AG04449 (cell line): ENCODE data around the gene ZNF273.

Source experiments
- CTCF ChIA-PET: fragments of 350-600 bp; formaldehyde crosslinking; extraction: SDS; loops from one replicate; lab custom pipeline; 2021; ENCODE audit warnings: antibody characterized with exemption; lab: Yijun Ruan, JAX
- POLR2A ChIA-PET: fragments of 400-600, 350-600 bp; formaldehyde crosslinking; extraction: SDS; loops from one replicate; lab custom pipeline; 2020; ENCODE audit warnings: antibody characterized with exemption, inconsistent platforms; lab: Yijun Ruan, JAX
- DNase-seq: peaks from one replicate; pipeline ENCODE4 v3.0.0-alpha.2; 2010; ENCODE audit warnings: low read depth, low spot score
- H3K4me3 ChIP-seq: 2 replicates; pipeline ENCODE4 v1.5.1; 2011; ENCODE audit warnings: low read depth, mild to moderate bottlenecking, control low read depth, low read length
- TF ChIP-seq, protein P1 (sequence below): IDR thresholded peaks from one replicate; pipeline ENCODE4 v1.5.1; 2011; ENCODE audit warnings: mild to moderate bottlenecking, moderate library complexity, low read length, control low read depth, inconsistent platforms; ENCODE audit not compliant: insufficient read depth; ENCODE audit errors: missing control alignments

ZNF273 gene

DNA sequence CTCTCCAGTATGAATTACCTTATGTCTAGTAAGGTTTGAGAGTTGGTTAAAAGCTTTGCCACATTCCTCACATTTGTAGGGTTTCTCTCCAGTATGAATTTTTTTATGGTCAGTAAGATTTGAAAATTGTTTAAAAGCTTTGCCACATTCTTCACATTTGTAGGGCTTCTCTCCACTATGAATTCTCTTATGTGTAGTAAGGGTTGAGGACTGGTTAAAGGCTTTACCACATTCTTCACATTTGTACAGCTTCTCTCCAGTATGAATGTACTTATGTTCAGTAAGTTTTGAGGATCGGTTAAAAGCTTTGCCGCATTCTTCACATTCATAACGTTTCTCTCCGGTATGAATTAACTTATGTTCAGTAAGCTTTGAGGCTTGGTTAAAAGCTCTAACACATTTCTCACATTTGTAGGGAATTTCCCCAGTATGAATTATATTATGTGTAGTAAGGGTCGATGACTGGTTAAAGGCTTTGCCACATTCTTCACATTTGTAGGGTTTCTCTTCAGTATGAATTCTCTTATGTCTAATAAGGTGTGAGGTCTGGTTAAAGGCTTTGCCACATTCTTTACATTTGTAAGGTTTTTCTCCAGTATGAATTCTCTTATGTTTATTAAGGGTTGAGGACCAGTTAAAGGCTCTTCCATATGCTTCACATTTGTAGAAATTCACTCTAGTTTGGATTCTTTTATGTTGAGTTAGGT is 75.6 kb downstream of the ZNF273 start:
- no peak overlapping the region for H3K4me3 ChIP-seq
- no peak for DNase-seq
- CTCF ChIA-PET, result interaction anchor here (0.9 kb wide), 1 partner anchor 28 kb away, joined by 3 read pairs; no protein-coding TSS in a partner anchor
- TF ChIP-seq, protein P1, sequence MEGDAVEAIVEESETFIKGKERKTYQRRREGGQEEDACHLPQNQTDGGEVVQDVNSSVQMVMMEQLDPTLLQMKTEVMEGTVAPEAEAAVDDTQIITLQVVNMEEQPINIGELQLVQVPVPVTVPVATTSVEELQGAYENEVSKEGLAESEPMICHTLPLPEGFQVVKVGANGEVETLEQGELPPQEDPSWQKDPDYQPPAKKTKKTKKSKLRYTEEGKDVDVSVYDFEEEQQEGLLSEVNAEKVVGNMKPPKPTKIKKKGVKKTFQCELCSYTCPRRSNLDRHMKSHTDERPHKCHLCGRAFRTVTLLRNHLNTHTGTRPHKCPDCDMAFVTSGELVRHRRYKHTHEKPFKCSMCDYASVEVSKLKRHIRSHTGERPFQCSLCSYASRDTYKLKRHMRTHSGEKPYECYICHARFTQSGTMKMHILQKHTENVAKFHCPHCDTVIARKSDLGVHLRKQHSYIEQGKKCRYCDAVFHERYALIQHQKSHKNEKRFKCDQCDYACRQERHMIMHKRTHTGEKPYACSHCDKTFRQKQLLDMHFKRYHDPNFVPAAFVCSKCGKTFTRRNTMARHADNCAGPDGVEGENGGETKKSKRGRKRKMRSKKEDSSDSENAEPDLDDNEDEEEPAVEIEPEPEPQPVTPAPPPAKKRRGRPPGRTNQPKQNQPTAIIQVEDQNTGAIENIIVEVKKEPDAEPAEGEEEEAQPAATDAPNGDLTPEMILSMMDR, result no peak
- POLR2A ChIA-PET, result no interaction called here
